B cell (primary cell): ENCODE data around the gene SETBP1. TPM values are rescaled to one million over a fixed set of nuclear protein-coding genes. Genes with fewer than 3 reads are reported as not detected.
A peak's percentile ranks its signal among the peaks of the same experiment; 100 is the strongest.

Source experiments
- ATAC-seq: fragments of 200-7000 bp; cut with Tn5 transposase; one replicate; pipeline ENCODE4 v1.10.0; 2021; ENCODE audit warnings: low read depth, mild to moderate bottlenecking, moderate number of reproducible peaks, moderate library complexity
- CTCF ChIA-PET: fragments of 350-600 bp; sonication (Branson Sonifier 250); formaldehyde crosslinking; loops from one replicate; lab custom pipeline; 2021; ENCODE audit warnings: antibody characterized with exemption, inconsistent platforms; lab: Charles Lee
- POLR2A ChIA-PET: fragments of 350-600 bp; sonication (Branson Sonifier 250); formaldehyde crosslinking; loops from one replicate; lab custom pipeline; 2021; ENCODE audit warnings: antibody characterized with exemption; lab: Charles Lee
- DNase-seq: peaks from one replicate; pipeline ENCODE4 v3.0.0; 2013
- H2AFZ ChIP-seq: 2 replicates; pipeline ENCODE4 v1.6.1; 2012; ENCODE audit warnings: mild to moderate bottlenecking, low read depth, low read length; ENCODE audit not compliant: insufficient read depth, poor library complexity, severe bottlenecking
- H3K27ac ChIP-seq, 2 donors: 1 replicate in 1 of 2; 2 replicates in 1 of 2; pipeline ENCODE4 v1.5.1; 2012 to 2013; ENCODE audit warnings: low read length in 2 of 2, mild to moderate bottlenecking in 2 of 2, moderate library complexity in 1 of 2
- H3K27me3 ChIP-seq, 4 experiments: fragments of 200-600 bp in 1 of 4; sonication (generic) in 1 of 4; replicated peaks in 1 of 4; 1 replicate in 2 of 4; 2 replicates in 2 of 4; pipeline versions ENCODE4 v1.6.1 to v1.7.0; 2013 to 2016; ENCODE audit warnings: low read length in 3 of 4, mild to moderate bottlenecking in 2 of 4, mixed read lengths in 1 of 4, moderate library complexity in 1 of 4; ENCODE audit not compliant: insufficient read depth in 4 of 4, control insufficient read depth in 3 of 4; ENCODE audit errors: control extremely low read depth in 1 of 4
- H3K36me3 ChIP-seq, 2 experiments: replicated peaks in 1 of 2; 1 replicate in 1 of 2; 2 replicates in 1 of 2; pipeline versions ENCODE4 v1.6.1 to v1.7.1; 2013; ENCODE audit warnings: low read length in 1 of 2; ENCODE audit not compliant: insufficient read depth in 2 of 2, control insufficient read depth in 1 of 2; ENCODE audit errors: control extremely low read depth in 1 of 2, extremely low read depth in 1 of 2
- H3K4me1 ChIP-seq, 2 donors: fragments of 200-600 bp in 1 of 2; sonication (generic) in 1 of 2; 1 replicate in 1 of 2; 2 replicates in 1 of 2; pipeline versions ENCODE4 v1.5.1 to v1.6.1; 2013 to 2017; ENCODE audit warnings: low read length in 2 of 2; ENCODE audit not compliant: control insufficient read depth in 2 of 2, insufficient read depth in 2 of 2
- H3K4me2 ChIP-seq: replicated peaks from 2 replicates; pipeline ENCODE3; 2012; ENCODE audit warnings: mild to moderate bottlenecking, low read depth, low read length; ENCODE audit not compliant: poor library complexity, severe bottlenecking
- H3K4me3 ChIP-seq, 5 experiments: fragments of 200-600 bp in 1 of 5; sonication (generic) in 1 of 5; 1 replicate in 3 of 5; 2 replicates in 2 of 5; pipeline versions ENCODE4 v1.5.1 to v1.7.0; 2011 to 2016; ENCODE audit warnings: low read length in 4 of 5, mild to moderate bottlenecking in 4 of 5, low read depth in 2 of 5, control low read depth in 1 of 5, moderate library complexity in 1 of 5; ENCODE audit not compliant: insufficient read depth in 1 of 5; ENCODE audit errors: control extremely low read depth in 1 of 5, extremely low read depth in 1 of 5
- H3K79me2 ChIP-seq: fragments of 200-600 bp; sonication (generic); one replicate; pipeline ENCODE4 v1.6.0; 2016; ENCODE audit warnings: low read length; ENCODE audit not compliant: control insufficient read depth, insufficient read depth
- H3K9ac ChIP-seq: fragments of 200-600 bp; sonication (generic); 2 replicates; pipeline ENCODE4 v1.6.1; 2017; ENCODE audit warnings: mild to moderate bottlenecking, low read length, moderate library complexity
- H3K9me3 ChIP-seq, 3 donors: one replicate each; pipeline versions ENCODE4 v1.6.1 to v1.7.1; 2013; ENCODE audit warnings: low read length in 2 of 3; ENCODE audit not compliant: control insufficient read depth in 2 of 3, insufficient read depth in 1 of 3; ENCODE audit errors: control extremely low read depth in 1 of 3
- H4K20me1 ChIP-seq: 2 replicates; pipeline ENCODE4 v1.6.0; 2012; ENCODE audit warnings: mild to moderate bottlenecking, low read length; ENCODE audit not compliant: insufficient read depth, control insufficient read depth, poor library complexity, severe bottlenecking
- H3K27ac Mint-ChIP-seq: one replicate; pipeline ENCODE4 v1.8.0; 2021; ENCODE audit warnings: mixed read lengths
- H3K27me3 Mint-ChIP-seq: one replicate; pipeline ENCODE4 v1.8.0; 2021; ENCODE audit warnings: mixed read lengths
- H3K4me1 Mint-ChIP-seq: one replicate; pipeline ENCODE4 v1.8.0; 2021; ENCODE audit warnings: mixed read lengths
- H3K4me3 Mint-ChIP-seq: one replicate; pipeline ENCODE4 v1.8.0; 2021; ENCODE audit warnings: mixed read lengths
- H3K9me3 Mint-ChIP-seq: one replicate; pipeline ENCODE4 v1.8.0; 2022; ENCODE audit warnings: mixed read lengths; ENCODE audit not compliant: insufficient read depth
- EZH2 ChIP-seq: IDR thresholded peaks from 2 replicates; pipeline ENCODE4 v1.6.1; 2012; ENCODE audit warnings: borderline replicate concordance, low read depth, mild to moderate bottlenecking, moderate library complexity, low read length; ENCODE audit not compliant: insufficient read depth, poor library complexity, severe bottlenecking
- WGBS: methylation state at CpG from one replicate; pipeline ENCODE4 v1.1.5; 2013; ENCODE audit warnings: missing lambda C conversion rate; ENCODE audit not compliant: insufficient coverage; 5-methylcytosine and 5-hydroxymethylcytosine counted together
- intact Hi-C: fragments of 100-400 bp; cut with micrococcal nuclease; formaldehyde crosslinking; loops from one replicate; pipeline ENCODE4 v1.10.0; 2022
- polyA plus RNA-seq: library from polyadenylated mRNA; depleted of rRNA; stranded (reverse); fragments of >200 nt; gene quantifications from 2 replicates; pipeline ENCODE4 v1.2.3, GENCODE V29; 2012
- total RNA-seq, 2 donors: library from RNA; stranded (reverse); fragments of 120-200 nt in 1 of 2; gene quantifications; 1 replicate in 1 of 2; 2 replicates in 1 of 2; pipeline versions ENCODE4 v1.2.3 to v1.2.4, GENCODE V29; 2013 to 2022
- TF ChIP-seq, protein P1 (sequence below): fragments of 200-600 bp; IDR thresholded peaks from one replicate; pipeline ENCODE4 v1.8.0; 2022; ENCODE audit warnings: antibody characterized with exemption, mild to moderate bottlenecking

SETBP1 gene
- total and polyA plus RNA-seq, 2 donors (not counting 1 experiment from before 2014, with no cell fraction given), result 15.1 to 129 TPM

DNA sequence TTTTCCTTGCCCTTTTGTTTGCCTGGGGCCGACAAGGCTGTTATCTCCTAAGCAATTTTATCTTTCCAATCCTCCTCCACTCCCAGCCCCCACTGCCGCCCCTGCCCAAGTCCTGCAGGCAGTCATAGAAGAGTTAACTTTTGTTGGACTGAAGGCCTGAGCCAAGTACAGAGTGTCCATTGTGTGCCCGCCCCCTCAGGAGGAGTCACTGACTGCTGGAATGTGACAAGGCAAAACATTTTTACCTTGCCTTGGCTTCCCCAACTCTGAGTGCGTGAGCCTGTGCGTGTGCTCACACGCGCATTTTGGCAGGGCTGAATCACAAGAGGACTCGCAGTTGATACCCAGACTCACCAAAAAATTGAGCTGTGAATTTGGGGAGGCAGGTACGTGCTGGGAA lies 16.2 kb downstream of the SETBP1 start:
- Mint-ChIP-seq H3K9me3 (no peaks in the 10 kb centered on the region), H3K27ac (peak overlapping the region; percentile 21), H3K4me3 (no peak overlapping the region), H3K27me3 (no peaks in the 10 kb centered on the region), H3K4me1 (peaks cover 85% of the 10 kb centered on the region)
- ATAC-seq, result no peak
- Histone ChIP-seq H3K4me3 (no peak overlapping the region), H3K27ac (no peak overlapping the region), H3K4me2 (no peak overlapping the region), H3K79me2 (peaks cover 79% of the 10 kb centered on the region), H3K9ac (no peak overlapping the region), H3K36me3 (peaks cover 0 to 19% of the 10 kb centered on the region in 2 experiments), H3K27me3 (no peaks in the 10 kb centered on the region), H3K9me3 (no peaks in the 10 kb centered on the region), H3K4me1 (peaks cover 38 to 64% of the 10 kb centered on the region in 2 donors), H4K20me1 (peaks cover 9% of the 10 kb centered on the region), H2AFZ (no peak overlapping the region)
- DNase-seq, result no peak
- CTCF ChIA-PET, result interaction anchor here (1.2 to 1.4 kb wide), 2 partner anchors 11 to 516 kb away, joined by 3 to 5 read pairs; no protein-coding TSS in a partner anchor
- TF ChIP-seq, protein P1, sequence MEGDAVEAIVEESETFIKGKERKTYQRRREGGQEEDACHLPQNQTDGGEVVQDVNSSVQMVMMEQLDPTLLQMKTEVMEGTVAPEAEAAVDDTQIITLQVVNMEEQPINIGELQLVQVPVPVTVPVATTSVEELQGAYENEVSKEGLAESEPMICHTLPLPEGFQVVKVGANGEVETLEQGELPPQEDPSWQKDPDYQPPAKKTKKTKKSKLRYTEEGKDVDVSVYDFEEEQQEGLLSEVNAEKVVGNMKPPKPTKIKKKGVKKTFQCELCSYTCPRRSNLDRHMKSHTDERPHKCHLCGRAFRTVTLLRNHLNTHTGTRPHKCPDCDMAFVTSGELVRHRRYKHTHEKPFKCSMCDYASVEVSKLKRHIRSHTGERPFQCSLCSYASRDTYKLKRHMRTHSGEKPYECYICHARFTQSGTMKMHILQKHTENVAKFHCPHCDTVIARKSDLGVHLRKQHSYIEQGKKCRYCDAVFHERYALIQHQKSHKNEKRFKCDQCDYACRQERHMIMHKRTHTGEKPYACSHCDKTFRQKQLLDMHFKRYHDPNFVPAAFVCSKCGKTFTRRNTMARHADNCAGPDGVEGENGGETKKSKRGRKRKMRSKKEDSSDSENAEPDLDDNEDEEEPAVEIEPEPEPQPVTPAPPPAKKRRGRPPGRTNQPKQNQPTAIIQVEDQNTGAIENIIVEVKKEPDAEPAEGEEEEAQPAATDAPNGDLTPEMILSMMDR, result no peak
- no peak for TF ChIP-seq EZH2
- POLR2A ChIA-PET, result no interaction called here
- WGBS, result 95% methylated on average over 8 of the region's 9 CpGs
- intact Hi-C loops, result no loop called here

DNA sequence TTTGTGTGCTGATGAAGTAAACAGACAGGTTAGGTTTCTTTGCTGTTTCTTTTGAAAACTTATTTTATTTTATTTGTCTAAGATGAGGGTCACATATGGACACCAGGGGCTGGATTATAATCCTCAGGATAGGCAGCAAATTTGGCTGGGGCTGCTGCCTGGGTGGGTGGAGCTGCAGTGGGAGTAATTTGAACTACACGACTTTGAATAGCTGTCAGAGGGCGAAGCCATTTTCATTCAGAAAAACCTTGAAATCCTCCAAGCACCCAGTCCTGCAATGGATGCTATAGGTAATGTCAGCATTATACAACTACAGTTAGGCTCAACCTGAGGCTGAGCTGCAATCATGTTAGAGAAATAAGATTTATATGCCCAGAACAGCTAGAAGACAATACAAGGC lies 16.6 kb downstream of the SETBP1 start:
- Mint-ChIP-seq H3K27ac (peak overlapping the region; percentile 39), H3K4me3 (no peak overlapping the region), H3K4me1 (peaks cover 86% of the 10 kb centered on the region), H3K27me3 (no peaks in the 10 kb centered on the region), H3K9me3 (no peaks in the 10 kb centered on the region)
- DNase-seq, result no peak
- H3K79me2 ChIP-seq, result peaks cover 78% of the 10 kb centered on the region
- TF ChIP-seq EZH2, result no peak
- TF ChIP-seq, protein P1, result no peak
- ChIA-PET CTCF (interaction anchor here (1.2 to 1.4 kb wide), 2 partner anchors 10 to 516 kb away, joined by 3 to 5 read pairs; no protein-coding TSS in a partner anchor), POLR2A (no interaction called here)
- ATAC-seq, result no peak
- no peaks in the 10 kb centered on the region for H3K27me3 ChIP-seq
- H3K9me3 ChIP-seq, result no peaks in the 10 kb centered on the region
- no CpG with 5 or more reads among the region's 2 CpGs for WGBS
- no peak overlapping the region for H3K4me3 ChIP-seq
- no peak overlapping the region for H3K4me2 ChIP-seq
- peaks cover 38 to 62% of the 10 kb centered on the region in 2 donors for H3K4me1 ChIP-seq
- peaks cover 5% of the 10 kb centered on the region for H4K20me1 ChIP-seq
- no peak overlapping the region for H3K9ac ChIP-seq
- no peak overlapping the region for H2AFZ ChIP-seq
- no peak overlapping the region for H3K27ac ChIP-seq
- intact Hi-C loops, result no loop called here
- peaks cover 0 to 22% of the 10 kb centered on the region in 2 experiments for H3K36me3 ChIP-seq
